Measurements from ENCODE around the gene SEC14L1. TPM values are rescaled to one million over a fixed set of nuclear protein-coding genes. Genes with fewer than 3 reads are reported as not detected.

SEC14L1 gene
- total RNA-seq, 1 experiment from 2014 or later, result 279 TPM

GRCh38 chr17:77209330-77209748 is 68.6 kb downstream of the SEC14L1 start:
- no peak for TF ChIP-seq POLR2AphosphoS5 (IDR thresholded peaks at IDR 0.05; ENCODE audit: low read depth, low read length)
- CTCF ChIA-PET, result no interaction called here
- POLR2A ChIA-PET, result no interaction called here
- no peaks in the 10 kb centered on the region for H3K27me3 ChIP-seq (ENCODE audit: control insufficient read depth, insufficient read depth, low read length)
- BruUV-seq (replicated peaks), result no TSS peak
- DNase-seq (ENCODE audit: low read depth, low spot score), result no peak
- intact Hi-C loops (cut with micrococcal nuclease; ENCODE audit: unreplicated experiment) (no loop called here), in situ Hi-C loops (cut with HindIII; ENCODE audit: low pct_unique_long_range_greater_than_20kb, low sequenced_read_pairs) (no loop called here)
- H3K27ac ChIP-seq (ENCODE audit: low read length), result 0 out of 2 replicates have a peak overlapping the region, but pooled peaks have one; percentile 5
- no peak for ATAC-seq
- H3K9me3 ChIP-seq (ENCODE audit: control insufficient read depth, insufficient read depth, low read depth, low read length), result no peaks in the 10 kb centered on the region
- H3K4me1 ChIP-seq (ENCODE audit: control insufficient read depth, insufficient read depth, low read length), result peaks cover 8% of the 10 kb centered on the region
- no peak overlapping the region for H3K4me3 ChIP-seq (ENCODE audit: low read depth in 2 of 2, low read length in 2 of 2)
- peaks cover 53% of the 10 kb centered on the region for H3K36me3 ChIP-seq (ENCODE audit: control insufficient read depth, insufficient read depth, low read length)

GRCh38 chr17:77210331-77210730 is 69.6 kb downstream of the SEC14L1 start:
- BruUV-seq (replicated peaks), result no TSS peak
- POLR2A ChIA-PET, result no interaction called here
- Histone ChIP-seq H3K36me3 (ENCODE audit: control insufficient read depth, insufficient read depth, low read length) (peaks cover 58% of the 10 kb centered on the region), H3K4me3 (ENCODE audit: low read depth in 2 of 2, low read length in 2 of 2) (no peak overlapping the region), H3K27me3 (ENCODE audit: control insufficient read depth, insufficient read depth, low read length) (no peaks in the 10 kb centered on the region), H3K4me1 (ENCODE audit: control insufficient read depth, insufficient read depth, low read length) (peaks cover 8% of the 10 kb centered on the region), H3K27ac (ENCODE audit: low read length) (no peak overlapping the region), H3K9me3 (ENCODE audit: control insufficient read depth, insufficient read depth, low read depth, low read length) (no peaks in the 10 kb centered on the region)
- intact Hi-C loops (cut with micrococcal nuclease; ENCODE audit: unreplicated experiment) (no loop called here), in situ Hi-C loops (cut with HindIII; ENCODE audit: low pct_unique_long_range_greater_than_20kb, low sequenced_read_pairs) (no loop called here)
- DNase-seq (ENCODE audit: low read depth, low spot score) (no peak), ATAC-seq (no peak)
- no peak for TF ChIP-seq TCF7L2 (IDR thresholded peaks at IDR 0.05; ENCODE audit: low read depth, low read length)
- TF ChIP-seq REST (IDR thresholded peaks at IDR 0.05; ENCODE audit: insufficient read depth in 1 of 2, low read depth in 2 of 2, low read length in 1 of 2), result no peak
- CTCF ChIA-PET, result no interaction called here

GRCh38 chr17:77210946-77211541 is 70.3 kb downstream of the SEC14L1 start:
- no TSS peak for BruUV-seq (replicated peaks)
- Histone ChIP-seq H3K27ac (ENCODE audit: low read length) (no peak overlapping the region), H3K4me3 (ENCODE audit: low read depth in 2 of 2, low read length in 2 of 2) (no peak overlapping the region), H3K36me3 (ENCODE audit: control insufficient read depth, insufficient read depth, low read length) (peaks cover 51% of the 10 kb centered on the region), H3K9me3 (ENCODE audit: control insufficient read depth, insufficient read depth, low read depth, low read length) (no peaks in the 10 kb centered on the region), H3K27me3 (ENCODE audit: control insufficient read depth, insufficient read depth, low read length) (no peaks in the 10 kb centered on the region), H3K4me1 (ENCODE audit: control insufficient read depth, insufficient read depth, low read length) (peaks cover 8% of the 10 kb centered on the region)
- CTCF ChIA-PET, result no interaction called here
- POLR2A ChIA-PET, result no interaction called here
- ATAC-seq (no peak), DNase-seq (ENCODE audit: low read depth, low spot score) (no peak)
- in situ Hi-C loops (cut with HindIII; ENCODE audit: low pct_unique_long_range_greater_than_20kb, low sequenced_read_pairs) (no loop called here), intact Hi-C loops (cut with micrococcal nuclease; ENCODE audit: unreplicated experiment) (no loop called here)
- TF ChIP-seq TCF7L2 (IDR thresholded peaks at IDR 0.05; ENCODE audit: low read depth, low read length), result no peak
- TF ChIP-seq SIN3A (IDR thresholded peaks at IDR 0.05; ENCODE audit: borderline replicate concordance, insufficient read depth, low read depth, low read length), result no peak
- TF ChIP-seq CTCF (IDR thresholded peaks at IDR 0.05), result no peak
- no peak for TF ChIP-seq REST (IDR thresholded peaks at IDR 0.05; ENCODE audit: insufficient read depth in 1 of 2, low read depth in 2 of 2, low read length in 1 of 2)
- TF ChIP-seq POLR2AphosphoS5 (IDR thresholded peaks at IDR 0.05; ENCODE audit: low read depth, low read length), result no peak
